ENCODE results near the gene FAM216A.

DNA sequence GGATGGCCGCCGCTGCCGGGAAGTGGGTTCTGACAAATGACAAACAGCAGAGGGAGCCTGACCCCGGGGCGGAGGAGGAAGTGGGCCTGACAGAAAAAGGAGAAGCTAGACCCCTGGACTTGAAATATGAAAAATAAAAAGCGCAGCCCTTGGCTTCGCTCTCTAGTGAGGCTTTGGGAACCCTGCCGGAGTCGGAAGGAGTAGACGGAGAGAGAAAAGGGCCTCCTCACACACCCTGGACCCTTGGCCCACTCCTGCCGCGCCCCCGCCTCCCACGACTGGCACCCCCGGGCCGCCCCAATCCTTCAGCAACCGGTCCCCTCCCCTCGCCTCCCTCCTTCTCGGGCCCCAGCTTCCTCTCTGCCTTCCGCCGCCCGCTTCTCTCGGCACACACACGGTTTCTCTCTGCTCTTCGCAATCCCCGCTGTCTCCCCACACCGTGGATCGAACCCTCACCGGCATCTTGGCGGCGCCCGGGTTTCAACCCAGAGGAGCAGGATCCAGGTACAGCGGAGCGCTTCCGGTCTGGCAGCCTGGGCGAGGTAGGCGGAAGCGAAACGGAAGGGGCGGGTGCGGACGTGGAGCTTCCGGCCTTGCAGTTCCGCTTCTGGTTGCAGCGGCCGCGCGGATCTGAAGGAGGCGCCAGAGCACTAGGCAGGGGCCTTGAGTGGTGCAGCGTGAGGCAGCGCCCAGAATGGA is 18.7 kb upstream of the FAM216A start, which contains the start of gene ARPC3:
- TF ChIP-seq, protein P1, sequence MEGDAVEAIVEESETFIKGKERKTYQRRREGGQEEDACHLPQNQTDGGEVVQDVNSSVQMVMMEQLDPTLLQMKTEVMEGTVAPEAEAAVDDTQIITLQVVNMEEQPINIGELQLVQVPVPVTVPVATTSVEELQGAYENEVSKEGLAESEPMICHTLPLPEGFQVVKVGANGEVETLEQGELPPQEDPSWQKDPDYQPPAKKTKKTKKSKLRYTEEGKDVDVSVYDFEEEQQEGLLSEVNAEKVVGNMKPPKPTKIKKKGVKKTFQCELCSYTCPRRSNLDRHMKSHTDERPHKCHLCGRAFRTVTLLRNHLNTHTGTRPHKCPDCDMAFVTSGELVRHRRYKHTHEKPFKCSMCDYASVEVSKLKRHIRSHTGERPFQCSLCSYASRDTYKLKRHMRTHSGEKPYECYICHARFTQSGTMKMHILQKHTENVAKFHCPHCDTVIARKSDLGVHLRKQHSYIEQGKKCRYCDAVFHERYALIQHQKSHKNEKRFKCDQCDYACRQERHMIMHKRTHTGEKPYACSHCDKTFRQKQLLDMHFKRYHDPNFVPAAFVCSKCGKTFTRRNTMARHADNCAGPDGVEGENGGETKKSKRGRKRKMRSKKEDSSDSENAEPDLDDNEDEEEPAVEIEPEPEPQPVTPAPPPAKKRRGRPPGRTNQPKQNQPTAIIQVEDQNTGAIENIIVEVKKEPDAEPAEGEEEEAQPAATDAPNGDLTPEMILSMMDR (IDR thresholded peaks at IDR 0.05; ENCODE audit: insufficient read depth, low read length) = peak; percentile 82
- TF ChIP-seq POLR2AphosphoS5 (IDR thresholded peaks at IDR 0.05; ENCODE audit: low read depth) = peak; percentile 89

All from HL-60 (cell line).